SU-DHL-6 (cell line): ENCODE measurements around the gene ADGRG2.

Experiments
- CTCF ChIP-seq: fragments of 200-600 bp; sonication (generic); IDR thresholded peaks from one replicate; pipeline ENCODE4 v1.5.1; 2017; ENCODE audit warnings: antibody characterized with exemption, mild to moderate bottlenecking, low read length, moderate library complexity; ENCODE audit not compliant: insufficient read depth, poor library complexity, severe bottlenecking
- EZH2phosphoT487 ChIP-seq: fragments of 200-600 bp; sonication (generic), shearing (Covaris generic); conservative IDR thresholded peaks from 2 replicates; pipeline ENCODE4 v1.6.1; 2018; ENCODE audit warnings: mild to moderate bottlenecking, antibody characterized with exemption, low read length, moderate library complexity, mixed read lengths

GRCh38 chrX:18949944-18950301 lies 172.3 kb downstream of the ADGRG2 start:
- TF ChIP-seq CTCF (no peak), EZH2phosphoT487 (no peak)
